ENCODE results near the gene TNFRSF19.

TNFRSF19 gene

GRCh38 chr13:23547000-23547590, 23.1 kb upstream of the TNFRSF19 start:
- DNase-seq (ENCODE audit: low spot score), result no peak
- no peak for TF ChIP-seq CTCF (conservative IDR thresholded peaks at IDR 0.05; ENCODE audit: low read depth)
- CTCF ChIA-PET, result no interaction called here
- POLR2A ChIA-PET (ENCODE audit: low non-redundant PET), result no interaction called here
- no peak overlapping the region for H3K27ac ChIP-seq

- CTCF ChIA-PET, result no interaction called here
- DNase-seq (ENCODE audit: low spot score), result no peak
- POLR2A ChIA-PET (ENCODE audit: low non-redundant PET), result no interaction called here
- H3K27ac ChIP-seq, result no peak overlapping the region
- no peak for TF ChIP-seq CTCF (conservative IDR thresholded peaks at IDR 0.05; ENCODE audit: low read depth)
These were observed 20.5 kb upstream of the TNFRSF19 start for GRCh38 chr13:23549724-23550123.

- no peak for TF ChIP-seq CTCF (conservative IDR thresholded peaks at IDR 0.05; ENCODE audit: low read depth)
- DNase-seq (ENCODE audit: low spot score), result no peak
- ChIA-PET POLR2A (ENCODE audit: low non-redundant PET) (no interaction called here), CTCF (no interaction called here)
- no peak overlapping the region for H3K27ac ChIP-seq
These were observed 20.0 kb upstream of the TNFRSF19 start for GRCh38 chr13:23550163-23550562.

GRCh38 chr13:23551213-23552008, 18.8 kb upstream of the TNFRSF19 start:
- ChIA-PET CTCF (interaction anchor here (0.7 kb wide), 1 partner anchor 92 kb away, joined by 4 read pairs; no protein-coding TSS in a partner anchor), POLR2A (ENCODE audit: low non-redundant PET) (no interaction called here)
- no peak for TF ChIP-seq CTCF (conservative IDR thresholded peaks at IDR 0.05; ENCODE audit: low read depth)
- no peak overlapping the region for H3K27ac ChIP-seq
- no peak for DNase-seq (ENCODE audit: low spot score)

GRCh38 chr13:23552171-23552570, 18.0 kb upstream of the TNFRSF19 start:
- POLR2A ChIA-PET (ENCODE audit: low non-redundant PET), result no interaction called here
- no peak for TF ChIP-seq CTCF (conservative IDR thresholded peaks at IDR 0.05; ENCODE audit: low read depth)
- CTCF ChIA-PET, result interaction anchor here (0.6 to 1.0 kb wide), 2 partner anchors 27 to 175 kb away, joined by 3 read pairs; no protein-coding TSS in a partner anchor
- no peak overlapping the region for H3K27ac ChIP-seq
- DNase-seq (ENCODE audit: low spot score), result no peak

- no peak for TF ChIP-seq CTCF (conservative IDR thresholded peaks at IDR 0.05; ENCODE audit: low read depth)
- no peak overlapping the region for H3K27ac ChIP-seq
- POLR2A ChIA-PET (ENCODE audit: low non-redundant PET), result no interaction called here
- no peak for DNase-seq (ENCODE audit: low spot score)
- CTCF ChIA-PET, result interaction anchor here (0.6 to 1.0 kb wide), 3 partner anchors 26 to 174 kb away, joined by 3 to 4 read pairs (median 3); no protein-coding TSS in a partner anchor
These were observed 17.6 kb upstream of the TNFRSF19 start for GRCh38 chr13:23552661-23553060.
